HEK293 (cell line): Measurements from ENCODE around the gene STAB1.

Experiments
- CTCF ChIA-PET: fragments of 350-600 bp; formaldehyde crosslinking; extraction: SDS; loops from one replicate; lab custom pipeline; 2021; ENCODE audit warnings: antibody characterized with exemption; lab: Yijun Ruan, JAX
- POLR2A ChIA-PET: fragments of 300-600 bp; formaldehyde crosslinking; extraction: SDS; loops from one replicate; lab custom pipeline; 2020; ENCODE audit warnings: antibody characterized with exemption, inconsistent platforms; lab: Yijun Ruan, JAX
- H3K27ac ChIP-seq: fragments of 200-500 bp; sonication (Bioruptor generic); 2 replicates; pipeline ENCODE4 v1.5.1; 2014; ENCODE audit warnings: low read depth, low read length, control low read depth, inconsistent platforms; ENCODE audit errors: extremely low read depth
- H3K36me3 ChIP-seq, 2 experiments: fragments of 200-500 bp in 1 of 2; sonication (Bioruptor generic) in 1 of 2; 1 replicate in 1 of 2; 2 replicates in 1 of 2; pipeline ENCODE4 v1.5.1; 2014 to 2017; ENCODE audit warnings: inconsistent platforms in 2 of 2, low read length in 2 of 2; ENCODE audit not compliant: control insufficient read depth in 2 of 2, insufficient read depth in 1 of 2
- H3K4me1 ChIP-seq: fragments of 200-500 bp; sonication (Bioruptor generic); 2 replicates; pipeline ENCODE4 v1.5.1; 2014; ENCODE audit warnings: mild to moderate bottlenecking, low read length, inconsistent platforms; ENCODE audit not compliant: control insufficient read depth, insufficient read depth
- H3K4me3 ChIP-seq: 2 replicates; pipeline ENCODE4 v1.5.1; 2011; ENCODE audit warnings: low read depth, mild to moderate bottlenecking, control low read depth, low read length, moderate library complexity
- H3K9me3 ChIP-seq: fragments of 200-500 bp; sonication (Bioruptor generic); 2 replicates; pipeline ENCODE4 v1.5.1; 2014; ENCODE audit warnings: low read depth, low read length, inconsistent platforms; ENCODE audit not compliant: control insufficient read depth, insufficient read depth
- AEBP2 ChIP-seq: fragments of 450-650 bp; formaldehyde crosslinking; IDR thresholded peaks from 2 replicates; pipeline ENCODE4 v1.5.1; 2016; ENCODE audit warnings: missing biosample characterization, missing genetic modification characterization, borderline replicate concordance
- GLIS2 ChIP-seq: fragments of 450-650 bp; formaldehyde crosslinking; IDR thresholded peaks from 2 replicates; pipeline ENCODE4 v1.5.1; 2016; ENCODE audit warnings: missing biosample characterization, missing genetic modification characterization
- INSM2 ChIP-seq: fragments of 450-650 bp; formaldehyde crosslinking; IDR thresholded peaks from 2 replicates; pipeline ENCODE4 v1.5.1; 2016; ENCODE audit warnings: missing biosample characterization, missing genetic modification characterization
- KLF17 ChIP-seq: fragments of 450-650 bp; formaldehyde crosslinking; IDR thresholded peaks from 2 replicates; pipeline ENCODE4 v1.5.1; 2016; ENCODE audit warnings: missing biosample characterization, missing genetic modification characterization
- SP2 ChIP-seq: fragments of 450-650 bp; formaldehyde crosslinking; IDR thresholded peaks from 2 replicates; pipeline ENCODE4 v1.5.1; 2016; ENCODE audit warnings: missing biosample characterization, missing genetic modification characterization
- SP3 ChIP-seq: fragments of 450-650 bp; formaldehyde crosslinking; IDR thresholded peaks from 2 replicates; pipeline ENCODE4 v1.5.1; 2016; ENCODE audit warnings: missing biosample characterization, missing genetic modification characterization
- SP7 ChIP-seq: fragments of 450-650 bp; formaldehyde crosslinking; IDR thresholded peaks from 2 replicates; pipeline ENCODE4 v1.5.1; 2016; ENCODE audit warnings: missing biosample characterization, missing genetic modification characterization
- TSHZ1 ChIP-seq: fragments of 450-650 bp; formaldehyde crosslinking; IDR thresholded peaks from 2 replicates; pipeline ENCODE4 v1.5.1; 2016; ENCODE audit warnings: missing biosample characterization, missing genetic modification characterization, borderline replicate concordance
- YY1 ChIP-seq: fragments of 450-650 bp; formaldehyde crosslinking; IDR thresholded peaks from 2 replicates; pipeline ENCODE4 v1.5.1; 2018; ENCODE audit warnings: missing biosample characterization, missing genetic modification characterization
- ZBTB10 ChIP-seq: fragments of 450-650 bp; formaldehyde crosslinking; IDR thresholded peaks from 2 replicates; pipeline ENCODE4 v1.5.1; 2016; ENCODE audit warnings: missing biosample characterization, missing genetic modification characterization
- ZBTB20 ChIP-seq: fragments of 450-650 bp; formaldehyde crosslinking; IDR thresholded peaks from 2 replicates; pipeline ENCODE4 v1.5.1; 2016; ENCODE audit warnings: missing biosample characterization, missing genetic modification characterization
- ZBTB26 ChIP-seq: fragments of 450-650 bp; formaldehyde crosslinking; optimal IDR thresholded peaks from 2 replicates; pipeline ENCODE3; 2016; ENCODE audit warnings: missing biosample characterization, mild to moderate bottlenecking, missing genetic modification characterization
- ZBTB8A ChIP-seq: fragments of 450-650 bp; formaldehyde crosslinking; IDR thresholded peaks from 2 replicates; pipeline ENCODE4 v1.5.1; 2016; ENCODE audit warnings: missing biosample characterization, missing genetic modification characterization
- ZFHX2 ChIP-seq: fragments of 450-650 bp; formaldehyde crosslinking; conservative IDR thresholded peaks from 2 replicates; pipeline ENCODE4 v1.5.1; 2016; ENCODE audit warnings: missing biosample characterization, missing genetic modification characterization
- ZNF133 ChIP-seq: fragments of 450-650 bp; formaldehyde crosslinking; IDR thresholded peaks from 2 replicates; pipeline ENCODE4 v1.5.1; 2016; ENCODE audit warnings: missing biosample characterization, missing genetic modification characterization
- ZNF335 ChIP-seq: fragments of 450-650 bp; formaldehyde crosslinking; conservative IDR thresholded peaks from 2 replicates; pipeline ENCODE4 v1.5.1; 2016; ENCODE audit warnings: missing biosample characterization, missing genetic modification characterization
- ZNF398 ChIP-seq: fragments of 450-650 bp; formaldehyde crosslinking; IDR thresholded peaks from 2 replicates; pipeline ENCODE4 v1.5.1; 2017; ENCODE audit warnings: missing biosample characterization, missing genetic modification characterization
- ZNF830 ChIP-seq: fragments of 450-650 bp; IDR thresholded peaks from 2 replicates; pipeline ENCODE4 v1.5.0; 2018; ENCODE audit warnings: missing biosample characterization, missing genetic modification characterization, low read depth, mild to moderate bottlenecking, moderate library complexity

The STAB1 gene

GRCh38 chr3:52533623-52534280 is 38.6 kb downstream of the STAB1 start, which contains the start of gene NT5DC2 (continued):
- TF ChIP-seq TSHZ1 = no peak
- TF ChIP-seq SP7 (tag by site-specific recombination) = 0 out of 2 replicates have a peak, but pooled peaks have one; percentile 14
- peak; percentile 69 for TF ChIP-seq ZBTB10 (tag by site-specific recombination)
- peak; percentile 29; the same call in 1 of the 2 replicates for TF ChIP-seq SP2 (tag by site-specific recombination)
- 0 out of 2 replicates have a peak, but pooled peaks have one; percentile 41 for TF ChIP-seq KLF17
- 0 out of 2 replicates have a peak, but pooled peaks have one; percentile 48 for TF ChIP-seq YY1 (tag by site-specific recombination)
- no peak for TF ChIP-seq AEBP2 (tag by site-specific recombination)
- peak; percentile 39; the same call in 1 of the 2 replicates for TF ChIP-seq SP3
- TF ChIP-seq ZNF398 (tag by site-specific recombination) = peak; percentile 32; the same call in 1 of the 2 replicates
- TF ChIP-seq GLIS2 (tag by site-specific recombination) = peak; percentile 48; the same call in 1 of the 2 replicates
- TF ChIP-seq ZBTB20 (tag by site-specific recombination) = peak; percentile 74
- TF ChIP-seq ZBTB8A (tag by site-specific recombination) = peak; percentile 87

GRCh38 chr3:52534281-52535183 is 39.4 kb downstream of the STAB1 start:
- POLR2A ChIA-PET = no interaction called here
- H3K27ac ChIP-seq = peak overlapping the region; percentile 21; the same call in 1 of the 2 replicates
- CTCF ChIA-PET = interaction anchor here (0.6 kb wide), 1 partner anchor 25 kb away, joined by 3 read pairs; no protein-coding TSS in a partner anchor
- H3K4me3 ChIP-seq = peak overlapping the region; percentile 38
- H3K9me3 ChIP-seq = no peaks in the 10 kb centered on the region
- peaks cover 4% of the 10 kb centered on the region; the same call in 1 of the 2 replicates for H3K4me1 ChIP-seq
- peaks cover 0 to 38% of the 10 kb centered on the region in 2 experiments; a peak in 1 of 3 replicates for H3K36me3 ChIP-seq
- TF ChIP-seq SP2 (tag by site-specific recombination) (peak; percentile 27; the same call in 1 of the 2 replicates), YY1 (tag by site-specific recombination) (no peak), ZFHX2 (tag by site-specific recombination) (peak; percentile 30; the same call in 1 of the 2 replicates), ZNF335 (tag by site-specific recombination) (peak; percentile 53; the same call in 1 of the 2 replicates), INSM2 (tag by site-specific recombination) (no peak), ZBTB20 (tag by site-specific recombination) (0 out of 2 replicates have a peak, but pooled peaks have one; percentile 27), ZBTB8A (tag by site-specific recombination) (peak; percentile 3; the same call in 1 of the 2 replicates), ZBTB26 (tag by site-specific recombination) (peak; percentile 22), ZNF830 (tag by site-specific recombination) (no peak), ZNF133 (no peak)
